ENCODE measurements around the gene ANHX. TPM values are rescaled to one million over a fixed set of nuclear protein-coding genes. Genes with fewer than 3 reads are reported as not detected.

ANHX gene
- total and polyA plus RNA-seq, 2 of the 8 experiments (the other 6 are each of a cell fraction or from before 2014, with no cell fraction given): not detected

DNA sequence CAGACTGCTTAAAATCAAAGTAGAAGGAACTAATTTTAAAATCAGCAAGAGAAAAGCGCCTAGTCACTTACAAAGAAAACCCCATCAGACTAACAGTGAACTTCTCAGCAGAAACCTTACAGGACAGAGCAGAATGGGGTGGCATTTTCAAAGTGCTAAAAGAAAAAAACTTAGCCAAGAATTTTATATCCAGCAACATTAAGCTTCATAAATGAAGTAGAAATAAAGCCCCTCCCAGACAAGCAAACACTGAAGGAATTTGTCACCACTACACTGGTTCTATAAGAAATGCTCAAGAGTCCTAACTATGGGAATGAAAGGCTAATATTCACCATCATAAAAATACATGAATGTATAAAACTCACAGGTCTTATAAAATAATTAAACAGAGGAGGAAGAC is 60.8 kb downstream of the ANHX start:
- ChIA-PET CTCF (ENCODE audit: partially characterized antibody) (no interaction called here), POLR2A (ENCODE audit: partially characterized antibody) (no interaction called here)
- H2AFZ ChIP-seq (ENCODE audit: low read length): no peak overlapping the region
- H4K91ac ChIP-seq (replicated peaks; ENCODE audit: insufficient read length, low read length): no peak overlapping the region
- no peaks in the 10 kb centered on the region for H3K4me1 ChIP-seq (replicated peaks in 1 of 4; ENCODE audit: control insufficient read depth in 3 of 4, insufficient read depth in 4 of 4, low read length in 3 of 4)
- no peak overlapping the region for H3K9ac ChIP-seq (replicated peaks in 1 of 4; ENCODE audit: extremely low read depth in 1 of 4, low read depth in 3 of 4, low read length in 3 of 4)
- H4K8ac ChIP-seq (ENCODE audit: extremely low read depth, insufficient read depth, low read length): no peak overlapping the region
- no peaks in the 10 kb centered on the region for H3K23me2 ChIP-seq (ENCODE audit: low read depth, low read length)
- TF ChIP-seq CHD1 (IDR thresholded peaks at IDR 0.05; ENCODE audit: low read depth, low read length): no peak
- TF ChIP-seq TAF7 (optimal IDR thresholded peaks at IDR 0.05; ENCODE audit: borderline replicate concordance, low read depth, low read length): no peak
- no peak for TF ChIP-seq RNF2 (IDR thresholded peaks at IDR 0.05; ENCODE audit: borderline replicate concordance, low read depth, low read length, missing control alignments, poor library complexity, severe bottlenecking)
- TF ChIP-seq SP2 (IDR thresholded peaks at IDR 0.05; ENCODE audit: low read length): no peak
- no peak for TF ChIP-seq POU5F1 (IDR thresholded peaks at IDR 0.05; ENCODE audit: low read depth, low read length)
- no peak for TF ChIP-seq GABPA (IDR thresholded peaks at IDR 0.05; ENCODE audit: borderline replicate concordance, insufficient read depth, low read length)
- no peak for TF ChIP-seq SIRT6 (IDR thresholded peaks at IDR 0.05; ENCODE audit: low read length)
- TF ChIP-seq SIX5 (IDR thresholded peaks at IDR 0.05; ENCODE audit: low read depth, low read length): no peak
- TF ChIP-seq FOSL1 (IDR thresholded peaks at IDR 0.05; ENCODE audit: insufficient read depth, low read depth, low read length): no peak
- H3K79me2 ChIP-seq (ENCODE audit: control insufficient read depth in 1 of 2, insufficient read depth in 2 of 2, low read length in 2 of 2): no peaks in the 10 kb centered on the region
- no peak overlapping the region for H2BK20ac ChIP-seq (ENCODE audit: low read length)
- H3K18ac ChIP-seq (ENCODE audit: extremely low read depth, low read length): no peak overlapping the region
- FAIRE-seq: no peak
- H4K5ac ChIP-seq (ENCODE audit: insufficient read length, low read depth, low read length): no peak overlapping the region
- H4K20me1 ChIP-seq (replicated peaks in 1 of 2; ENCODE audit: control insufficient read depth in 1 of 2, insufficient read depth in 2 of 2, low read length in 2 of 2): no peaks in the 10 kb centered on the region
- no peak overlapping the region for H2BK15ac ChIP-seq (ENCODE audit: low read length)
- no peaks in the 10 kb centered on the region for H3K36me3 ChIP-seq (ENCODE audit: control insufficient read depth in 2 of 4, insufficient read depth in 4 of 4, low read length in 3 of 4)
- no peak overlapping the region for H3K4ac ChIP-seq (replicated peaks; ENCODE audit: insufficient read length, low read depth, low read length)
- H2BK12ac ChIP-seq (ENCODE audit: low read depth, low read length): no peak overlapping the region
- H3K23ac ChIP-seq (ENCODE audit: insufficient read length): no peak overlapping the region
- no peaks in the 10 kb centered on the region for H3K79me1 ChIP-seq (ENCODE audit: low read depth, low read length)
- no peak for DNase-seq (ENCODE audit: low read depth in 1 of 2, low spot score in 2 of 2)
- no peak overlapping the region for H2BK5ac ChIP-seq (ENCODE audit: low read depth, low read length)
- H3K56ac ChIP-seq (replicated peaks; ENCODE audit: insufficient read length, low read depth, low read length): no peak overlapping the region
- H3K27ac ChIP-seq (ENCODE audit: low read depth, low read length): no peak overlapping the region
- H3K14ac ChIP-seq (ENCODE audit: insufficient read length): no peak overlapping the region
- WGBS, 2 experiments (ENCODE audit: extremely low coverage in 1 of 2, insufficient coverage in 1 of 2, insufficient read length in 1 of 2, insufficient replicate concordance in 2 of 2, low coverage in 1 of 2, low lambda C conversion rate in 2 of 2, missing lambda C conversion rate in 1 of 2): 87% methylated on average over 1 of the region's 1 CpG; no CpG with 5 or more reads in 1 of the 2 experiments
- no peak overlapping the region for H3K4me2 ChIP-seq (ENCODE audit: insufficient read depth in 1 of 2, low read depth in 2 of 2, low read length in 2 of 2)
- peaks cover 49 to 69% of the 10 kb centered on the region in 2 experiments for H3K9me3 ChIP-seq (ENCODE audit: insufficient read depth in 2 of 2, low read depth in 1 of 2, low read length in 1 of 2)
- H3K4me3 ChIP-seq (ENCODE audit: extremely low read depth in 1 of 4, insufficient read depth in 2 of 4, low read depth in 3 of 4, low read length in 4 of 4): no peak overlapping the region
- H2BK120ac ChIP-seq (replicated peaks; ENCODE audit: low read depth, low read length): no peak overlapping the region
- peaks cover 0 to 1% (median 0%) of the 10 kb centered on the region in 4 experiments; a peak in 1 of 7 replicates for H3K27me3 ChIP-seq (replicated peaks in 1 of 4; ENCODE audit: control insufficient read depth in 3 of 4, extremely low read depth in 1 of 4, insufficient read depth in 3 of 4, low read length in 3 of 4)
- H2AK5ac ChIP-seq (ENCODE audit: low read depth, low read length): no peak overlapping the region

Measured in H1 (cell line).